ENCODE data around the gene ITGA1. TPM values are rescaled to one million over a fixed set of nuclear protein-coding genes. Genes with fewer than 3 reads are reported as not detected.

Gene ITGA1
- total RNA-seq, 2 donors from 2014 or later = 125 to 169 TPM

DNA sequence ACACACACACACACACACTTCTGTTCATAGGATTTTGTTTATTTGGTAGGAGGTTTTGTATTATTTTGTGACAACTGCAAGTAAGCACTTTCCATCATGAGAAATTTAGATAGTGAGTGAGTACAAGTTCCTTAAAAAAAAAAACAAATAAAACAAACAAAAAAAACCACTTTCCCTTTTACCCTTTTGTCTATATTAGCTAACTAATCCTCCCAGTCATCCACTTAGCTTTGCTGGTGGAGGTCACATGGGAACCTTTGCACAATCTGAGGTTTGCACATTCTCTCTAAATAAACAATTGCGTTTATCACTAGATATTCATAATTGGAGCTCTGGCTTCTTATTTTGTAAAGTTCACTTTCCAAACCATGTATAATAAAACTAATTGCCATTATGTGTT is 6.8 kb downstream of the ITGA1 start:
- Histone ChIP-seq H3K4me1 (ENCODE audit: control insufficient read depth in 1 of 2, low read depth in 2 of 2) (peaks cover 49 to 85% of the 10 kb centered on the region in 2 donors), H3K27ac (peak overlapping the region; percentile 39 to 52), H3K27me3 (replicated peaks; ENCODE audit: insufficient read depth) (no peaks in the 10 kb centered on the region), H3K36me3 (no peaks in the 10 kb centered on the region), H3K9me3 (no peaks in the 10 kb centered on the region), H3K4me3 (no peak overlapping the region)
- no peak for DNase-seq (ENCODE audit: low spot score)
- no peak for ATAC-seq (ENCODE audit: insufficient number of reproducible peaks, low FRiP score, low read depth)
- no peak for TF ChIP-seq CTCF (IDR thresholded peaks at IDR 0.05)

GRCh38 chr5:52796031-52796430 is 8.3 kb downstream of the ITGA1 start:
- Histone ChIP-seq H3K27ac (peak overlapping the region; percentile 36 to 52), H3K9me3 (no peaks in the 10 kb centered on the region), H3K27me3 (replicated peaks; ENCODE audit: insufficient read depth) (no peaks in the 10 kb centered on the region), H3K36me3 (no peaks in the 10 kb centered on the region), H3K4me3 (no peak overlapping the region), H3K4me1 (ENCODE audit: control insufficient read depth in 1 of 2, low read depth in 2 of 2) (peaks cover 47 to 87% of the 10 kb centered on the region in 2 donors)
- ATAC-seq (ENCODE audit: insufficient number of reproducible peaks, low FRiP score, low read depth) (no peak), DNase-seq (ENCODE audit: low spot score) (no peak)
- TF ChIP-seq CTCF (IDR thresholded peaks at IDR 0.05) = no peak

DNA sequence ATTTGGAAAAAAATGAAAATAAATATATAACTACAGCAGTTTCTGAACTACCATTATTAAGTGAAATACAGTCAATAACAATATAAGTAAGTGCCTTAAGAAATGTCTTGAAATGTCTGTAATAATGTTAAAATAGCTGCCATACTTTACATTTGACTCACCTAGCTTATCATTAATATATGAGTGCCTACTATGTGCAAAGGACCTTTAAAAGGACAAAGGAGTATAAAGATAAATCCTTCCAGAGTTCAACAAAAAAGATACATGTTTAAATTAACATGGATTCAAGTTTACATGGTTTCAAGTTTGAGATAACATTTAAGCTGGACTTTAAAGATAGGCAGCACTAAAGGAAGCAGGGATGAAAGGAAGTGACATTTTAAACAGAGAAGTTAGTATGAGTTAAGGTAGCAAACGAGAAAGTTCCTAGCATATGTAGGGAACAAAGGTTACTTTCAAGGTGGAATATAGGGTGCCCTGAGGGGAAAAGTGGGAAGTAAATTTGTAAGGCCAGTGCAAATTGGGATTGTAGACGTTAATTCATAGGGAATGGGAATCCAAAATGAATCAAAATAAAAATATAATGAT is 8.9 kb downstream of the ITGA1 start:
- no peaks in the 10 kb centered on the region for H3K36me3 ChIP-seq
- DNase-seq (ENCODE audit: low spot score) (no peak), ATAC-seq (ENCODE audit: insufficient number of reproducible peaks, low FRiP score, low read depth) (no peak)
- no peaks in the 10 kb centered on the region for H3K27me3 ChIP-seq (replicated peaks; ENCODE audit: insufficient read depth)
- no peak for TF ChIP-seq CTCF (IDR thresholded peaks at IDR 0.05)
- no peaks in the 10 kb centered on the region for H3K9me3 ChIP-seq
- H3K27ac ChIP-seq = peak overlapping the region; percentile 42 to 98
- peaks cover 46 to 86% of the 10 kb centered on the region in 2 donors for H3K4me1 ChIP-seq (ENCODE audit: control insufficient read depth in 1 of 2, low read depth in 2 of 2)
- H3K4me3 ChIP-seq = no peak overlapping the region

DNA sequence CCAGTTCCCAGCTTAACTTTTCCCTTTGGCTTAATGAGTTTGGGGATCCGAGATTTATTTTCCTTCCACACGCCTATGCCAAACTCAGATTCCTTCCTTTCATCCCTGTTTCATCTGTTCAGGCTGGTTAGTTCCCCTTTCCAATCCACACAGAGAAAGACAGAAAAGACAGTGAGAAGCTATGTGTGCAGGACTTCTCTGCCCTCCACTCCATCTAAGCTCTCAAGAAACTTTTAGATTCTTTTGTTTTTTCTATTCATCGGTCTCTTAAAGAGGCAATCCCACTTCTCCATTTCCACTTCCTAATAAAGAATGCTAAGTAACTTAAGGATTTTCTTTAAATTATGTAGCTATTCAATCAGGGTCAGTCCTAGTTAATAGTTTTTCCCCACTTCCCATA is 11.2 kb downstream of the ITGA1 start:
- peak overlapping the region; percentile 95 to 98 for H3K27ac ChIP-seq
- H3K36me3 ChIP-seq = no peaks in the 10 kb centered on the region
- no peak for DNase-seq (ENCODE audit: low spot score)
- peak overlapping the region; percentile 82 for H3K4me3 ChIP-seq
- H3K9me3 ChIP-seq = no peaks in the 10 kb centered on the region
- H3K4me1 ChIP-seq (ENCODE audit: control insufficient read depth in 1 of 2, low read depth in 2 of 2) = peaks cover 51 to 84% of the 10 kb centered on the region in 2 donors
- no peaks in the 10 kb centered on the region for H3K27me3 ChIP-seq (replicated peaks; ENCODE audit: insufficient read depth)
- TF ChIP-seq CTCF (IDR thresholded peaks at IDR 0.05) = no peak
- no peak for ATAC-seq (ENCODE audit: insufficient number of reproducible peaks, low FRiP score, low read depth)

GRCh38 chr5:52799358-52799982 is 11.8 kb downstream of the ITGA1 start:
- Histone ChIP-seq H3K36me3 (no peaks in the 10 kb centered on the region), H3K27me3 (replicated peaks; ENCODE audit: insufficient read depth) (no peaks in the 10 kb centered on the region), H3K4me1 (ENCODE audit: control insufficient read depth in 1 of 2, low read depth in 2 of 2) (peaks cover 51 to 86% of the 10 kb centered on the region in 2 donors), H3K9me3 (no peaks in the 10 kb centered on the region), H3K27ac (peak overlapping the region; percentile 95 to 98), H3K4me3 (peak overlapping the region; percentile 82)
- no peak for TF ChIP-seq CTCF (IDR thresholded peaks at IDR 0.05)
- ATAC-seq (ENCODE audit: insufficient number of reproducible peaks, low FRiP score, low read depth) (peak; percentile 59), DNase-seq (ENCODE audit: low spot score) (peak; percentile 23)
